ENCODE data around the gene FBLN2.
"Not testable (repeated sequence)": the region's sequence is repeated elsewhere in the genome, so short reads cannot be mapped to it uniquely, and the experiment has no call there.

Gene FBLN2

DNA sequence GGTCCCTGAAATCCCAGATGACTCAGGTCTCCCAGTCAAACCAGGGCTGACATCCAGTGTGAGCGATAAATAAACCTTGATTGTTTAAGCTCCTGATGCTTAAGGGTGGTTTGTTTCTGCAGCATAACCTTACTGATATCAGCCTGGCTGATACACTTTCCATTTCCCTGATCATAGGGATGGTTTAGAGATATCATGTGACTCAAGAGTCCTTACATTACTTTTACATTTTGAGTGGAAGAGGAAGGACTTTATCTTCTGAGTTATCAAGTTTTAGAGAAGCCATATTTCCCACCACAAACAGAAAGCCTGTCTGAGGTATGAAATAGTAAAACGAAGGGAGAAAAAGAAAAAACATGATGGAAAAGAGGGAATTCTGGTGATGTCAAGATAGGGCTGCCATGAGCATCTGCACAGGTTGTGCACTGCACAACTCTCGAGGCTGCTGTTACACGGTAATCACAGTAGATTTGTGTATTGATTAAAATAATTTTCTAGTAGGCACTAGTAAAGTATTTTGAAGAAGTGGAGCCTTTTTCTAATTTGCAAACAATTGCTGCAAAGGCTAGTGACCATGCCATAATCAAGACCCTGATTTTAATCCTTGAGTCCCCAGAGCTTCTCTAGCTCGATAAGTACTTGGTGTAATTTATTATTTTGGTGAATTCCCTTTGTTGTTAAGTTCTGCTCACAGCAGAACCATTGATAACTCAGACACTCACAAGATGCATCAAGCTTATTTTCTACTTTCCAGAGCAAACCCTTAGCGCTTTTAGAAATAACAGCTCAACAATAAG, 34.1 kb upstream of the FBLN2 start:
- DNase-seq: no peak

DNA sequence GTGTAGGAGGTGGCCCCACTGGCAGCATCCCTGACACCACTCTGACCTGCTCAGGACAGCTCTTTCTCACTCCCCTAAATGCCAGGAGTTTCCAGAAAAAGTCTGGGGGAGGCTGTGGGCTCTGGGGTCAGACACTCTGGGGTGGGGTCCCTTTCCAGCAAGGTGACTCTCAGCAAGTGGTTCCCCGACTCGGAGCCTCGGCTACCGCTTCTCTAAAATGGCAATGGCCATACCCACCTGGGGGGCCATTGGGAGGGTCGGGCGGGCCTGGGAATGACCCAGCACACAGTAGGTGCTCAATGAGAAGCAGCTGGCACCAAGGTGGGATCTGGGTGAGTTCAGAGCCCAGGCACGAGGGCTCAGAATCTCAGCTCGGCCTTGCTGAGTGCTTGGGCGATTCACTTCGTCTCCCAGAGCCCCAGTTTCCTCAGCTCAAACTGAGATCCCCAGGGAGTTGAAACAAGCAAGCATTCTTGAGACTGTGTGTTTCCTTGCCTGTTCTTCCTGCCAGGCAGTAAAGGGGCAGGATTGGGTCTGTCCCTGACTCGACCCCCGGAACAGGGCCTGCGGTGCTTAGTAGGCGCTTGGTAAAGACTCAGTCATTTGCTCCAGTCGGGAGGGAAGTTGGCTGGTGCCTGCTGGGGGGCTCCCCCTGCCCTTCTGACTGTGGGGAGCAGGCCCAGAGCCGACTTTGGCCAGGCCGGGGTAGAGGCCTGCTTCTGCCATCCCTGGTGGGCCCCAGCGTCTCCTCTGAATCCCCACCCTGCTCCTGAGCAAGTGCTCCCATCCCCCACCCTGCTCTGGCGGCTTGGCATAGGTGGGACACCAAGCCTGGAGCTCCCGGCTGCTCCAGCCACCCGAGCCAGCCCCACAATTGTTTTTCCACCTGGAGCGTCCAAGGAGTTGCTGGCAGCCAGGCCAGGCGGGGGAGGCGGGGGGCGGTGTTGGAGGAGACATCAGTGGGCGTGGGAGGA, 32.9 kb upstream of the FBLN2 start:
- DNase-seq: no peak

DNA sequence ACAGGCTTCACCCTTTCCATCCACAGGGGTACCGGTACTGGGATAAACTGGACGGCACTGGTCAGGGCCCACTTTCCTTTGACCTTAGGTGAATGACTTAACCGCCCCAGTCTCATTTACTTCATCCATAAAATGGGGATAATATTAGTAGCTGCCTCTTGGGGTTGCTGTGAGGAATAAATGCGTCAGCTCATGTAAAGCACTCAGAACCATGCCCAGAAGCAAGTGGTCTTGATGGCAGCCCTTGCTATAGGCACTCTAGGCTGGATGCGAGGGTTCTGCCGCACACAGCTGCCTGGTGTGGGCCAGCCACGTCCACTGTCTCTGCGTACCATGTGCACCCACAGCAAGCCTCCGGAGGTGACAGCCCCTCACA, 32.2 kb upstream of the FBLN2 start:
- no peak for DNase-seq

DNA sequence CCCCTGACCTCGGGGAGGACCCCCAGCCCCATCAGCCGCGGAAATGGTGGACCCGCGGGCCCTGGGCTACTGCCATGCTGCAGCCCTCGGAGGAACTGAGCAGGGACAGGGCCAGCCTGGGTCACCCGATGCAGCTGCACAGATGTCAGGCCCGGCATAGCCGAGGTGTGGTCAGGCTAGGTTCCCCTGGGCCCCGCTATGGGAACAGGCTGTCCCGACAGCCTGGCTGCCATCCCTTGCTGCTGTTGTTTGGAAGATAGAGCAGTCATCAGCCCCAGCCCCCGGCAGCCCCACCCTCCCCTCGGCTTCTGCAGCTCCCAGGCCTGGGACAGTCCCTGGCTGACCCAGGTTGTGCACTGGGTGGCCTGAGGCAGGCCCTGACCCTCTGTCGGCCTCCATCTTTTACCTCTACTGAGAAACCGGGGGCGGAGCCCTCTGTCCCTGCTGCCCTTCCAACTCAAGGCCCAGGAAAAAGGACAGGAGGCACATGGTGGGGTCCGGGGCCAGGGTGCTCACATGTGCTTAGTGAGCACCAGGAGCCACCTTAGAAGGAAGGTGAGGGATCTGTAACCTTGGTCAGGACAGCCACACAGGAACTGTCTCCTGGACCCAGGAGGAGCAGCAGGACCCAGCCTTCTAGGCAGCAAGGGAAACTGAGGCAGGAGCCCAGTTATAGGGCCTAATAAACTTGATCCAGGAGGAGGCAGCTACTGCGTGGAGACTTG, 31.5 kb upstream of the FBLN2 start:
- no peak for DNase-seq

DNA sequence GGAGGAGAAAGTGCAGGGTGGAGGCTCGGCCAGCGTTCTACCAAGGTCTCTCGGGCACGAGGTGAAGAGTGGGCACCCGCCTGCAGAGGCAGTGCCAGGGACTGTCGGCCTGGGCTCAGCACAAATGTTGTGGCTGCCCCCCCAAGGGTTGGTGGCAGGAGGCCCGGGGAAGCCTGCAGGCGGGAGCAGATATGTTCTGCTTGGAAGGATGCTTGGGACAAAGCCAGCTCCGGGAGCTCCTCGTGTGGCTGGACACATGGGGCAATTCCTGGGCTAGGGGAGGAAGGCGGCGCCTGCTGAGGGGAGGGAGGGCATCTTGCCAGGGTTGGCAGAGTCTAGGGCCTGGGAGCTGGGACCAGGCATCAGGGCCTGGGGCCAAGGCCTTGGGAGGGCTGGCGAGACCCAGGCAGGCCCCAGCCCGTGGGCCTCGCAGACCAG, 30.4 kb upstream of the FBLN2 start:
- no peak for DNase-seq

DNA sequence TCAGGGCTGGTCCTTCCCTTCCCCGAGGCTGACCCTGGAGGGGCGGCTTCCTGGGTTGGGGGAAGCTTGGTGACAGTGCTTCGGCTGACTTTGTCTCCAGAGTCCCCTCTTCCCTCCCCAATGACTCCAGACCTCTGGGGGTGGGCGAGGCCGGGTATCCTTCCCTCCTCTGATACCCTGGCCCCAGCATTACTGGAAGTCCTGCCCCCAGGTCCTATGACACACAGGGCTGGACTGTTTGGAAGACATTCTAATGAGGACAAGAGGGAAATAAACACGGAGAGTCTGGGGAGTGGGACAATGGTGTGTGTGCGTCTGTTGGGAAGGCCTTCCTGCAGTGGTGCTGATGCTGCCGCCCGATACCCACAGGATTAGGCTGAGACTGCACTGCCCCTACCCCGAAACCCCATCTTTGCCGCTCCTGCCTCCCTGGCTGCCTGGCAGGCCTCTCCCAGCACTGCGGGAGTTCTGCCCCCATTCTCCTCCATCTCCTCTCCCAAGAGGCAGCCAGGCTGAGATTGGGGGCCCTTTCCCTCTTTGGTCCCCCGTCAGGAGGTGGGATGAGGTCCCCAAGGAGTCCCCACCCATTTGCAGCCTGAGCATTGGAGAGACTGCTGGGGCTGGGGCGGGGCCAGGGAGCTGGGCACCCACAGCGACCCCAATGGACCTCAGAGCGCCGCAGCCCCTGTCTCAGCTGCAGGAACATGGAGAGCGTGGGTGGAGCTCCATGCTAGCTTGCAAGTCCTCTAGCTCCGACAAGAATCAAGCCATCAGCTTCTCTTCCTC, 29.7 kb upstream of the FBLN2 start:
- DNase-seq: no peak

GRCh38 chr3:13520326-13520880, 28.5 kb upstream of the FBLN2 start:
- no peak for DNase-seq

- DNase-seq: no peak
Observed at GRCh38 chr3:13521309-13521708, 27.6 kb upstream of the FBLN2 start.

DNA sequence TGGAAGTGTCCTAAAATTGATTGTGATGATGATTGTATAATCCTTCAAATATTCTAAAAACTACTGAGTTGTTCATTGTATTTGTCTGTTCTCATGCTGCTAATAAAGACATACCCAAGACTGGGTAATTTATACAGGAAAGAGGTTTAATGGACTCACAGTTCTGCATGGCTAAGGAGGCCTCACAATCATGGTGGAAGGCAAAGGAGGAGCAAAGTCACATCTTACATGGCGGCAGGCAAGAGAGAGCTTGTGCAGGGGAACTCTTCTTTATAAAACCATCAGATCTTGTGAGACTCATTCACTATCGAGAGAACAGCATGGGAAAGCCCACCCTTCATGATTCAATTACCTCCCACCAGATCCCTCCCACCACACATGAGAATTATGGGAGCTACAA, 27.2 kb upstream of the FBLN2 start:
- not testable (repeated sequence) for DNase-seq

- no peak for DNase-seq
Observed at GRCh38 chr3:13522236-13522635, 26.7 kb upstream of the FBLN2 start.

DNA sequence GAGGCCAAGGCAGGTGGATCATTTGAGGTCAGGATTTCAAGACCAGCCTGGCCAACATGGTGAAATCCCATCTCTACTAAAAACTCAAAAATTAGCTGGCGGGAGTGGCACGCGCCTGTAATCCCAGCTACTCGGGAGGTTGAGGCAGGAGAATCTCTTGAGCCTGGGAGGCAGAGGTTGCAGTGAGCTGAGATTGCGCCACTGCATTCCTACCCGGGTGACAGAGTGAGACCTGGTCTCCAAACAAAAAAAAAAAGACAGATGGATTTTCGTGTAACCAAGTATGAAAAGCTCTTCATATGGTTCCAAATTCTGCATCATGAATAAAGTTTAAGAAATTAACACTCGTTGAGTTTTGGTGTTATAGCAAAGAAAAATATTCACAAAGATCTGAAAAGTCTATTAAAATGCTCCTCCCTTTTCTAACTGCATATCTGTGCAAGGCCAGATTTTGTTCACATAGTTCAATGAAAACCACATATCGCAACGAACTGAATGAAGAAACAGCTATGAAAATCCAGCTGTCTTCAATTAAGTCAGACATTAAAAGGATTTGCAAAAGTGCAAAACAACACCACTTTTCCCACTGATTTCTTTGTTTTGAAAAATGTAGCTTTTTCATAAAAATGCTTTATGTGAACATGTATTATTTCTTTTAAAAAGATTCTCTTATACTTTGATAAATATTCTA, 23.8 kb upstream of the FBLN2 start:
- no peak for DNase-seq

- DNase-seq: no peak
Observed at GRCh38 chr3:13525827-13526625, 22.9 kb upstream of the FBLN2 start.

GRCh38 chr3:13526626-13526949, 22.3 kb upstream of the FBLN2 start:
- no peak for DNase-seq

GRCh38 chr3:13528217-13528867, 20.6 kb upstream of the FBLN2 start:
- DNase-seq: no peak

DNA sequence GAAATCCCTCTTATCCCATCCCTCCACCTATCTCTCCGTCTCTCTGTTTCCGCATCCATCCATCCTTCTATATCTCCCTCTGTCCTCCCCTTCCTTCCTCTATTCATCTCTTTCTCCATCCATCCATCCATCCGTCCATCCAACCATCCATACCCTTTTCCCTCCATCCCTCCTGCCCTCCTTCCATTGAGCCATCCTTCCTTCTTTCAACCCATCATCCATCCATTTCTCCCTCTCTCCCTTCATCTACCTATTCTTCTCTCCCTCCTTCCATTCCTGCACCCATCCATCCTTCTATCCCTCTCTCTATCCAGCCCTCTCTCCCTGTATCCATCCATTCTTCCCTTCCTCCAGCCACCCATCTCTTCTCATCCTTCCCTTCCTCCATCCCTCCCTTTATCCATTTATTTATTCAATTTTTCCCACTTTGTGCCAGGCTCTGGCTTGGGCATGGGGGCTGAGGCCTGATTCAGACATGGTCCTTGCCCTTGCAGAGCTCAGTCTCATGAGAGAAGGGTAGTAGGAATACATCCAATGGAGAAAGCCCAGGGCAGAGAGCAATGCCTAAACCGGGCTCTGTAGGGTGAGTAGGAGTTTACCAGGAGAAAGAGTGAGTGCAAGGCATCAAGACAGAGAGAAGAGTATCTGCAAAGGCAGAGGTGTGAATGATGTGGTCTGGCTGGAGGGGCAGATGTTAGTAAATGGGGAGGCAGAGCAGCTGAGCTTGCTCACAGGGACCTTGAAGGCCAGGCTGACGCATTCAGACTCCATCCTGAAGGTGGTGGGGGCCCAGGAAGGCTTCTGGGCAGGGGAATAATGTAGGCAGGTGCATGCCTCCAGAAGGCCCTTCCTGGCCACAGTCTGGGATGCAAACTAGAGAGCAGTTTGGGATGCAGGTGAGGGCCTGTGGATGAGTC, 19.5 kb upstream of the FBLN2 start:
- no peak for DNase-seq

DNA sequence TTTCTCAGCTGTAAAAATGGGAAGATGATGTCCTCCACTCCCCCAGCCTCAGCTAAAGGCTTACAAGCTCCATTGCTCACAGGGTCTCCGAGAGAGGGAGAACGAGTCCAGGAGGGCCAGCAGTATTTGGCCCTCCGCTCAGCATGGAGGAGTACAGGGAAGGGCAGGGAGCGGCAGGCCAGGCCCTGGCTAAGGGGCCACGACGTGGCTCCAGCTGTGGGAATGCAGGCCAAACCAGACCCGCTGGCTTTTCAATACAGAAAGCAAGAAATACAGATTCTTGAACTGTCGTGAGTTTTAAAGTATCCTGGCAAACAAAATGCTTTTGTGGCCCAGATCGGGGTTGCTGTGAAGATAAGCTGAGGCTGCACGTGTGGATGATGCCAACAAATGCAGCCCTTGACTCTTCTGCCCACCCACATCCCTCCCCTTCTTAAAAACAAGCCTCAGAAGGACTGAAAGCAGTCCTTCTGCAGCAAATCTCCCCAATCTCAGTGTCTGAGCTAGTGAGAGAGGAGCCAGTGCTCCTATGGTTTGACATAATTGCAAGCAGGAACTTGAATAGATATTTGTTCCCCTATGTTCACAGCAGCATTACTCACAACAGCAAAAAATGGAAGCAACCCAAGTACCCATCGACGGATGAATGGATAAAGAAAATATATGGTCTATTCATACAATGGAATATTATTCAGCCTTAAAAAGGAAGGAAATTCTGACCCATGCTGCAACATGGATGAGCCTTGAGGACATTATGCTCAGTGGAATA, 18.5 kb upstream of the FBLN2 start:
- no peak for DNase-seq

DNA sequence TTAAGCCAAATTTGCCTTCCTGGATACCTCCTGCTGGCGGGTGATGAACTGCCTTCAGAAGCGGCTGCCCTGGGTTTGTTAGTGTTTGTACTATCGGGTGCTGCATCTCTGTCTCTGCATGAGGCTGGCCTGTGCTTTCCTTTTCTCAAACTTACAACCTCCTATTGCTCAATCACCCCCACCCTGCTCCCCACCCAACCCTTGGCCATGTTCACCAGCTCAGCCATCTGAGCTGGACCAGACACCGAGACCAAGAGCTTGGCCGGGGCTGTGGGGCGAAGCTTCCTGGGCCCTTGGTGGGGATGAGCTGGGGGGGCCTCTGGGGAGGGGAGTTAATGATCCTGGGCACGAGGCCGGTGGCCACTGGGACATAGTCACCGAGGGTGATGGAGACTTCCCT, 16.8 kb upstream of the FBLN2 start:
- DNase-seq: no peak

DNA sequence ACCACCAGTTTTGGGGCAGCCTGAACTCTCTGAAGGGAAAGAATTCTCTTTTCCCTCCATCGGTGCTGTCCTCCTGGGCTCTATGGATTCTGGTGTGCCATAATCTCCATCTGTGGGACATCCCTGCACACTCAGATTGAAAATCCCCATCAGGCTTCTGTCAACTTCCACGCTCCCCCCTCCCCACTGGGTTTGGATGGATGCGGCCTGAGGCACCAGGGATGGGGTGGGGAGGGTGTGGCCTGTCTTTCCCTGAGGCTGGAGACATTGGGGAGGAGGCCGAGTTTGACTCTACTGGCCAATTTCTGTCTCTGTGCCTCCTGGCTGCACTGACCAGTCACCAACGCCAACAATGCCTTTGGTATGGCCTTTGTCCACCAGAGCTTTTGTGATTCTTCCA, 16.3 kb upstream of the FBLN2 start:
- DNase-seq: no peak

Data from GF-D8 (cell line).